Muscle of leg (tissue), 16 donors: ENCODE results near the gene IGFBP1. TPM values are rescaled to one million over a fixed set of nuclear protein-coding genes. Genes with fewer than 3 reads are reported as not detected.
"Not testable (repeated sequence)": the region's sequence is repeated elsewhere in the genome, so short reads cannot be mapped to it uniquely, and the experiment has no call there.

Experiments
- DNase-seq: peaks from one replicate; pipeline ENCODE4 v3.0.0; 2013
- H3K27ac ChIP-seq: one replicate; pipeline ENCODE4 v1.5.1; 2013; ENCODE audit warnings: mild to moderate bottlenecking, low read length, control low read depth
- H3K27me3 ChIP-seq: one replicate; pipeline ENCODE4 v1.6.1; 2013; ENCODE audit warnings: low read length; ENCODE audit not compliant: control insufficient read depth, insufficient read depth
- H3K36me3 ChIP-seq: one replicate; pipeline ENCODE4 v1.6.1; 2013; ENCODE audit warnings: low read length; ENCODE audit not compliant: control insufficient read depth, insufficient read depth
- H3K4me1 ChIP-seq: one replicate; pipeline ENCODE4 v1.6.1; 2013; ENCODE audit warnings: low read length; ENCODE audit not compliant: control insufficient read depth, insufficient read depth
- H3K4me3 ChIP-seq: one replicate; pipeline ENCODE4 v1.5.1; 2013; ENCODE audit warnings: low read length, control low read depth
- H3K9me3 ChIP-seq: replicated peaks from 2 replicates; pipeline ENCODE4 v1.6.1; 2013; ENCODE audit warnings: low read depth, low read length; ENCODE audit not compliant: control insufficient read depth
- WGBS: methylation state at CpG from one replicate; pipeline ENCODE4 v1.1.5; 2013; ENCODE audit warnings: missing lambda C conversion rate; ENCODE audit not compliant: insufficient coverage; 5-methylcytosine and 5-hydroxymethylcytosine counted together
- long read RNA-seq, 11 donors: transcript quantifications; one replicate each; lab custom pipeline, GENCODE V29; 2026
- polyA plus RNA-seq, 8 donors: library from polyadenylated mRNA; unstranded; fragments of 120-200 nt; gene quantifications; one replicate each; pipeline versions ENCODE4 v1.2.1 to v1.2.3, GENCODE V29; 2013; ENCODE audit warnings: inconsistent platforms in 1 of 8, low replicate concordance in 1 of 8; ENCODE audit not compliant: insufficient read length in 8 of 8, insufficient read depth in 1 of 8
- total RNA-seq: library from RNA; stranded (reverse); fragments of 120-200 nt; gene quantifications from one replicate; pipeline ENCODE4 v1.2.4, GENCODE V29; 2013

Gene IGFBP1
- total RNA-seq: 0.09 TPM
- polyA plus RNA-seq: 1 to 10 TPM in 1 of 8 donors, under 1 TPM in 7; 0.19 to 1.4 (median 0.24) TPM
- long read RNA-seq, donor 1: 0 reads
- long read RNA-seq, donor 2: 0 reads
- long read RNA-seq, donor 3: 0 reads
- long read RNA-seq, donor 4: 0 reads
- long read RNA-seq, donor 5: 0 reads
- long read RNA-seq, donor 6: 0 reads
- long read RNA-seq, donor 7: 0 reads
- long read RNA-seq, donor 8, partial matches to known transcripts: 0 of 1 reads
- long read RNA-seq, donor 8, other reads (novel, unspliced or antisense): 0 of 1 reads
- long read RNA-seq, donor 9: 0 reads
- long read RNA-seq, donor 10: 0 reads
- long read RNA-seq, donor 11: 0 reads

DNA sequence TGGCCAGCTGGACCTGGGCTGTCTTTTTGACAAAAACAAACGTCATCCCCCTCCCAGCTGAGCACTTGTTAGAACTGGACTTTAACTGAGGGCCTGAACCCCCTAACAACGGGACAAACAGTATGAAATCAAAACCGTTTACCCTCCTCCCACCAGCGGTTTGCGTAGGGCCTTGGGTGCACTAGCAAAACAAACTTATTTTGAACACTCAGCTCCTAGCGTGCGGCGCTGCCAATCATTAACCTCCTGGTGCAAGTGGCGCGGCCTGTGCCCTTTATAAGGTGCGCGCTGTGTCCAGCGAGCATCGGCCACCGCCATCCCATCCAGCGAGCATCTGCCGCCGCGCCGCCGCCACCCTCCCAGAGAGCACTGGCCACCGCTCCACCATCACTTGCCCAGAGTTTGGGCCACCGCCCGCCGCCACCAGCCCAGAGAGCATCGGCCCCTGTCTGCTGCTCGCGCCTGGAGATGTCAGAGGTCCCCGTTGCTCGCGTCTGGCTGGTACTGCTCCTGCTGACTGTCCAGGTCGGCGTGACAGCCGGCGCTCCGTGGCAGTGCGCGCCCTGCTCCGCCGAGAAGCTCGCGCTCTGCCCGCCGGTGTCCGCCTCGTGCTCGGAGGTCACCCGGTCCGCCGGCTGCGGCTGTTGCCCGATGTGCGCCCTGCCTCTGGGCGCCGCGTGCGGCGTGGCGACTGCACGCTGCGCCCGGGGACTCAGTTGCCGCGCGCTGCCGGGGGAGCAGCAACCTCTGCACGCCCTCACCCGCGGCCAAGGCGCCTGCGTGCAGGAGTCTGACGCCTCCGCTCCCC is at the start of gene IGFBP1:
Gene IGFBP1 (plus strand): TSS at position 304 of the 808 bp plus-strand sequence. CDS start 165 bp downstream, at position 469.
- no peaks in the 10 kb centered on the region for H3K9me3 ChIP-seq
- peaks cover 9% of the 10 kb centered on the region for H3K4me1 ChIP-seq
- H3K4me3 ChIP-seq: peak within 1 kb of the TSS; percentile 25
- H3K36me3 ChIP-seq: no peaks in the 10 kb centered on the region
- peaks cover 30% of the 10 kb centered on the region for H3K27me3 ChIP-seq
- no peak for DNase-seq
- peak within 1 kb of the TSS; percentile 9 for H3K27ac ChIP-seq
- WGBS: 2% methylated on average over 72 of the region's 73 CpGs

DNA sequence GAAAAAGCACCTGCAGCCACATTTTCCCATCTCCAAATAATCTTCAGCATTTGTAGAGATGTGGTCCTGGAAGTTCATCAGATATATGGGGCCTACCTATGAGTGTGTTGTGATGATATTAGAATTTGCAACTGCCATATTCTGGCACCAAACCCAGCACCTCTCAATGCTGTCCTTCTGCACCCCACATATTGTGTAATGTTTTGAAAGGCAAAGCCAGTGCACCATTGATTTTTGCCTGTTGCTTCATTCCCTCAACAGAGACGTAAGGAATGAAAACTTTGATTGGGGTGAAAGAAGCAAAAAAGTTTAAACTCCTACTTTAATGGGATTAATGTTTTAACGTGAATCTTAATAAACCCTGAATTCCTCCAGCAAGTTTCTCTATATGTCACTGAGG is 49.4 kb upstream of the IGFBP1 start:
- H3K27ac ChIP-seq, DNase-seq, H3K36me3 ChIP-seq, H3K4me3 ChIP-seq, H3K9me3 ChIP-seq, H3K27me3 ChIP-seq, H3K4me1 ChIP-seq: not testable (repeated sequence)
- WGBS: no CpG with 5 or more reads among the region's 2 CpGs

DNA sequence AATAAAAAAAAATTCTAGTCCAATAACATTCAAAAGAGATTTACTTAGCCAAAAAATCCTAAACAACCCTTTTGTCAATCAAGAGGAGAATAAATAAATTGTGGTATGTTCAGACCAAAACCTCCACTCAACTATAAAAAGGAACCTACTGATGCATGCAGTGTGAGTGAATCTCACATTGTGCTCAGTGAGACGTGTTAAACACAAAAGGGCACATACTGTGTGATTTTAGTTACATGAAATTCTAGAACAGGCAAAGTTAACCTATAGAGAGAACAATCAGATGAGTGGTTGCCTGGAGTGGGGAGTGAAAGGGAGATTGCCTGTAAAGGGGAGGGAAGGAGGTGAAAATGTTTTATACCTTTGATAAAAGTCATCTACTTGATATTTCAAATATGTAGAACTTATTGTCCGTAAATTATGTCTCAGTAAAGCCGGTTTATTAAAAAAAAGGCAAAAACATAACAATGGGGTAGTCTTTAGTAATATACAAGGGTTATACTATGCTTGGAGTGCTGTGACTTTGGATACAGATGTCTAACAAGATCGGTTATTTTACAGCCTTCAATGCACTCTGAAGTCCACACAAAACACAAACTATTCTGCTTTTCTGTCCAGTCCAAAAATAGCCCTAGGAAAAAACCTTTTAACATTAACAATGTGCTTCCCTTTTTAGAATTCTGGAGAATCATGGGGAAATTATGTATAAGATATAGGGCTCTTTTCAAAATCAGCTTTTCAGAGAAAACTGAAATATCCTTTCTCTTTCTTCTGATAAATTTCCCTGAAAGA is 46.2 kb upstream of the IGFBP1 start:
- not testable (repeated sequence) for H3K27ac ChIP-seq, H3K4me1 ChIP-seq, H3K27me3 ChIP-seq, H3K9me3 ChIP-seq, DNase-seq, H3K36me3 ChIP-seq, H3K4me3 ChIP-seq
- no CpG with 5 or more reads among the region's 4 CpGs for WGBS

- WGBS: 41% methylated on average over 2 of the region's 5 CpGs
- H3K4me1 ChIP-seq, H3K27ac ChIP-seq: not testable (repeated sequence)
Observed at GRCh38 chr7:45846536-45846935, 41.8 kb upstream of the IGFBP1 start.

GRCh38 chr7:45848734-45849133 is 39.6 kb upstream of the IGFBP1 start:
- DNase-seq, H3K36me3 ChIP-seq, H3K4me3 ChIP-seq, H3K4me1 ChIP-seq, H3K27me3 ChIP-seq, H3K27ac ChIP-seq, H3K9me3 ChIP-seq: not testable (repeated sequence)
- 83% methylated on average over 4 of the region's 6 CpGs for WGBS

More at GRCh38 chr7:45846536-45846935, 41.8 kb upstream of the IGFBP1 start:
- H3K27me3 ChIP-seq, DNase-seq, H3K4me3 ChIP-seq, H3K9me3 ChIP-seq, H3K36me3 ChIP-seq: not testable (repeated sequence)

- H3K4me1 ChIP-seq, H3K9me3 ChIP-seq, H3K27me3 ChIP-seq, DNase-seq, H3K4me3 ChIP-seq, H3K36me3 ChIP-seq, H3K27ac ChIP-seq: not testable (repeated sequence)
- WGBS: 74% methylated on average over 8 of the region's 10 CpGs
Observed at GRCh38 chr7:45852984-45853383, 35.3 kb upstream of the IGFBP1 start.

DNA sequence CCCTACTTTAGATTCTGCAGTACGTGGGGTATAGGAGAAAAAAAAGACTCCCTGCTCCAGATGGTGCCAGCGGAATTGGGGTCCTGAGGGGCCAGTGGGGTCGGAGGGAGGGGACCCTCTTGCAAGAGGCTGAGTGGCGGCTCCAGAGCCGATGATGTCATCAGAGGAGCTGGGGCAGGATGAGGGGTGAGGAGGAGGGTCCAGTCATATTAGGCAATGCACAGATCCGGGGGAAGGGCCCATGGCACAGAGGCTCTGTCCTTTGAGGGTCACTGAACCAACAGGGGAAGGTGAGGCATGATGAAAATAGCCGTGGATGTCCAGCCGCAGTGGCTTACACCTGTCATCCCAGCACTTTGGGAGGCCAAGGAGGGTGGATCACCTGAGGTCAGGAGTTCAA is 34.8 kb upstream of the IGFBP1 start:
- not testable (repeated sequence) for H3K4me3 ChIP-seq, H3K27me3 ChIP-seq, H3K9me3 ChIP-seq, H3K4me1 ChIP-seq, DNase-seq, H3K27ac ChIP-seq, H3K36me3 ChIP-seq
- WGBS: 73% methylated on average over 6 of the region's 8 CpGs

DNA sequence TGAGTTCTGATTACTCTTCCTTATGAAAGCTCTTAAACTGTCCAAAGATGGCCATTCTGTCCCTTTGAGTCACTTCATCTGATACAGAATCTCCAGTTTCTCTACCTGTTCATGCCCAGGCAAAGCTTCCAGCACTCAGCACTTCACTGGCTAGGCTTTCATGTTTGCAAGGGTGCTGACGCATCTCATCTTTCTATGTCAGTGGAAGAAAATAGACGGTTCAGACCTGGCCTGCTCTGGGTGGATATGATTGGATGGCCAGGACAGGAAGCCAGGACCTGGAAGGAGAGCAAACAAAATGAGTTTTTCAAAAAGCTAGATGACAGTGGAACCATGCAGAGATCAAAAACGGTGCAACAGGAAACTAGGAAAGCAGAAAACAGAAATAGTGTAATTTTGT is 32.6 kb upstream of the IGFBP1 start:
- not testable (repeated sequence) for H3K27me3 ChIP-seq, H3K9me3 ChIP-seq, H3K4me1 ChIP-seq, H3K27ac ChIP-seq, H3K4me3 ChIP-seq, H3K36me3 ChIP-seq, DNase-seq
- WGBS: 46% methylated on average over 2 of the region's 3 CpGs

DNA sequence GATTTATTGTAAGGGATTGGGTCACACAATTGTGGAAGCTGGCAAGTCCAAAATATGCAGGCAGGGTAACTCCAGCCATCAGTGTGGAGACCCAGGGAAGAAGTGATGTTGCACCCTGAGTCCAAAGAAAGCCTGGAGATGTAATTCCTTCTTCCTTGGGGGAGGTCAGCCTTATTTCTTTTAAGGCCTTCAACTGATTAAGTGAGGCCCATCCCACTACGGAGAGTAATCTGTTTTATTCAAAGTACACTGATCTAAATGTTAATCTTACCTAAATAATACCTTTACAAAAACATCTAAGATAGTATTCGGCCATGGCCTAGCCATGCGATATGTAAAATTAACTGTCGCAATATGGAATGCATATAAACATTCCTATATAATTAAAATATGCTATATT is 31.4 kb upstream of the IGFBP1 start:
- not testable (repeated sequence) for H3K4me3 ChIP-seq, H3K27me3 ChIP-seq, DNase-seq, H3K27ac ChIP-seq, H3K9me3 ChIP-seq, H3K36me3 ChIP-seq, H3K4me1 ChIP-seq
- no CpG with 5 or more reads among the region's 4 CpGs for WGBS

- 58% methylated on average over 9 of the region's 9 CpGs for WGBS
- peaks cover 9% of the 10 kb centered on the region for H3K27me3 ChIP-seq
- no peaks in the 10 kb centered on the region for H3K9me3 ChIP-seq
- H3K4me1 ChIP-seq: no peaks in the 10 kb centered on the region
- no peaks in the 10 kb centered on the region for H3K36me3 ChIP-seq
- DNase-seq: no peak
- H3K27ac ChIP-seq: no peak overlapping the region
- H3K4me3 ChIP-seq: no peak overlapping the region
Observed at GRCh38 chr7:45863715-45864114, 24.6 kb upstream of the IGFBP1 start.
